Muscle of arm (tissue), 14 donors: Measurements from ENCODE around the gene CT45A8. TPM values are rescaled to one million over a fixed set of nuclear protein-coding genes. Genes with fewer than 3 reads are reported as not detected.
"Not testable (repeated sequence)": the region's sequence is repeated elsewhere in the genome, so short reads cannot be mapped to it uniquely, and the experiment has no call there.

ENCODE experiments used
- DNase-seq: peaks from one replicate; pipeline ENCODE4 v3.0.0-alpha.2; 2013
- long read RNA-seq, 11 donors: transcript quantifications; one replicate each; lab custom pipeline, GENCODE V29; 2026
- polyA plus RNA-seq, 12 donors: library from polyadenylated mRNA; unstranded; fragments of 120-200 nt; gene quantifications; one replicate each; pipeline ENCODE4 v1.2.1, GENCODE V29; 2013; ENCODE audit not compliant: insufficient read length in 12 of 12

CT45A8 gene
- not detected for polyA plus RNA-seq
- long read RNA-seq, donor 1, result 0 reads
- long read RNA-seq, donor 2, result 0 reads
- long read RNA-seq, donor 3, result 0 reads
- long read RNA-seq, donor 4, result 0 reads
- long read RNA-seq, donor 5, result 0 reads
- long read RNA-seq, donor 6, result 0 reads
- long read RNA-seq, donor 7, result 0 reads
- long read RNA-seq, donor 8, result 0 reads
- long read RNA-seq, donor 9, result 0 reads
- long read RNA-seq, donor 10, result 0 reads
- long read RNA-seq, donor 11, result 0 reads

GRCh38 chrX:135854438-135854837 is at the start of gene CT45A8:
Gene CT45A8, minus strand, starts transcription at chrX:135854538. Its CDS starts 3,755 bp downstream, at chrX:135850783.
- DNase-seq, result not testable (repeated sequence)

- no peak for DNase-seq
Measured at GRCh38 chrX:135893294-135893817, 39.0 kb upstream of the CT45A8 start, which contains the start of the genes CT45A10 and SAGE1. Gene CT45A10, minus strand, starts transcription at chrX:135893444. Its CDS starts 8,100 bp downstream, at chrX:135885344. Gene SAGE1, plus strand, starts transcription at chrX:135893716. Its CDS starts 2,527 bp downstream, at chrX:135896243.

- no peak for DNase-seq
Measured at GRCh38 chrX:135892781-135893180, 38.4 kb upstream of the CT45A8 start.

GRCh38 chrX:135890087-135890585 is 35.8 kb upstream of the CT45A8 start:
- no peak for DNase-seq

GRCh38 chrX:135888976-135889375 is 34.6 kb upstream of the CT45A8 start:
- not testable (repeated sequence) for DNase-seq

- DNase-seq, result not testable (repeated sequence)
Measured at GRCh38 chrX:135888230-135888629, 33.9 kb upstream of the CT45A8 start.

GRCh38 chrX:135882741-135883140 is 28.4 kb upstream of the CT45A8 start:
- DNase-seq, result not testable (repeated sequence)

GRCh38 chrX:135871712-135872111 is 17.4 kb upstream of the CT45A8 start, which contains the start of gene CT45A9:
Gene CT45A9, minus strand, starts transcription at chrX:135871812. Its CDS starts 3,751 bp downstream, at chrX:135868061.
- DNase-seq, result not testable (repeated sequence)

- DNase-seq, result not testable (repeated sequence)
Measured at GRCh38 chrX:135837180-135837579, 17.2 kb downstream of the CT45A8 start, which contains the start of gene CT45A7. Gene CT45A7, minus strand, starts transcription at chrX:135837280. Its CDS starts 3,747 bp downstream, at chrX:135833533.

- not testable (repeated sequence) for DNase-seq
Measured at GRCh38 chrX:135819912-135820311, 34.4 kb downstream of the CT45A8 start, which contains the start of gene CT45A2. Gene CT45A2, minus strand, starts transcription at chrX:135820012. Its CDS starts 3,747 bp downstream, at chrX:135816265.

- DNase-seq, result not testable (repeated sequence)
Measured at GRCh38 chrX:135802687-135803086, 51.7 kb downstream of the CT45A8 start, which contains the start of gene CT45A6. Gene CT45A6, minus strand, starts transcription at chrX:135802787. Its CDS starts 3,794 bp downstream, at chrX:135798993.

Other genes with a start within 250 kb of the CT45A8 start
- under 1 TPM in 4 of 12 donors, not detected in 8; 0.34 to 0.70 (median 0.58) TPM for gene CT45A1, start 140.9 kb downstream of the CT45A8 start, polyA plus RNA-seq
- 1 to 10 TPM in 3 of 12 donors, under 1 TPM in 4, not detected in 5; 0.28 to 2.7 (median 0.45) TPM for gene CT45A3, start 86.3 kb downstream of the CT45A8 start, polyA plus RNA-seq
- 1 to 10 TPM in 1 of 12 donors, under 1 TPM in 1, not detected in 10; 0.44 to 1.8 TPM for gene CT45A5, start 69.0 kb downstream of the CT45A8 start, polyA plus RNA-seq
- gene CT45A6, start 51.8 kb downstream of the CT45A8 start, polyA plus RNA-seq, result under 1 TPM in 2 of 12 donors, not detected in 10; 0.27 to 0.40 TPM
- gene CT45A2, start 34.5 kb downstream of the CT45A8 start, polyA plus RNA-seq, result not detected
- gene CT45A7, start 17.3 kb downstream of the CT45A8 start, polyA plus RNA-seq, result 1 to 10 TPM in 1 of 12 donors, under 1 TPM in 1, not detected in 10; 0.75 to 1.7 TPM
- gene CT45A9, start 17.3 kb upstream of the CT45A8 start, polyA plus RNA-seq, result not detected
- gene CT45A10, start 38.9 kb upstream of the CT45A8 start, polyA plus RNA-seq, result not detected
- not detected for gene SAGE1, start 39.2 kb upstream of the CT45A8 start, polyA plus RNA-seq
- 10 to 100 TPM in 11 of 12 donors, not detected in 1; 18.3 to 23.6 (median 20.5) TPM for gene MMGT1, start 119.5 kb upstream of the CT45A8 start, polyA plus RNA-seq
- 10 to 100 TPM in 3 of 12 donors, 1 to 10 TPM in 8, not detected in 1; 8.3 to 11.9 (median 9.6) TPM for gene SLC9A6, start 130.9 kb upstream of the CT45A8 start, polyA plus RNA-seq